NCI-H2196 (cell line): Measurements from ENCODE around the gene FGF6.
A peak's percentile ranks its signal among the peaks of the same experiment; 100 is the strongest.

Experiments used
- DNase-seq: peaks from one replicate; lab custom pipeline; 2025; ENCODE audit not compliant: unreplicated experiment; lab: John Stamatoyannopoulos, UW

FGF6 gene

DNA sequence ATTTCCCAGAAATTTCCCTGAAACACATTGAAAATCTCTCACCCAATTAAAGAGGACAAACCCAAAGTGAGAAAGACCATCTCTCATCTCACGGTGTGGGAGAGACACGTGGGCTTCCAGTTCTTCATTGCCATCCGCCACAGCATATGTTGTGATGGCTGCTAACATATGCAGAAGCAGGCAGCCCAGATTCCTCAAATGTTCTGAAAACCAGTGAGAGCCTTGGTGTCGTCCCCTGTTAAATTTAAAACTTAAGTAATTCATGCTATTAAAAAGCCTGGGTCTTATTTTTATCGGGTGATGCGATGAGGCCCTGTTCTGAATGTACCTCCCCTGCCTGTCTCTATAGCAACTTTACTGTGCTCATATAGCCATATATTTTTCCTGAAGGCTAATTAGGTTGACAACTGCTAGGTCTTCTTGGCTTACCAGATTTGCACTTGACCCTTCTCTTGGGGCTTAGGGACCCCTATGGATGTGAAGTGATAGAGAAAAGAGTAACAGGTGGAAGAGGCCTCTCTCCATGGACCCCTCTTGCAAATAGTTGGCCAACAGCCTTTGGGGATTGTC, 2.8 kb upstream of the FGF6 start:
- DNase-seq, result no peak

DNA sequence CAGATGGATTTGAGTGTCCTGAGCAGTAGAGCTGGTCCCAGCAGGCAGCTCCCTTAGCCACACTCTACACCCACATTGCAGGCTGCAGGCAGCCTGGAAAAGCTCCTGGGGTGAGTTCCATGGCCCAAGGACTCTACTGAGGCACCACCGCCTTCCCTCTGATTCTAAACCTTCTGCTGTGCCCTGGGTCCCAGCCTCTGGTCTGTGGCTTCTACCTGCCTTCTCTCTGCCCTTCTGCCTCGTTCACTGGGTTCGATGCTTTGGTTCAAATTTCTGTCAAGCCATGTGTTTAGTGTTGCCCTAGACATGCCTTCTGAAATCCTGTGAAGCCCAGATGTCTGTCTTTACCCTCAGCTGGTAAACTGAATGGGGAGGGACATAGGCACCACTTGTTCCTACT, 1.5 kb upstream of the FGF6 start:
- no peak for DNase-seq

GRCh38 chr12:4446335-4446734, 720 bp upstream of the FGF6 start:
- DNase-seq, result no peak

GRCh38 chr12:4444031-4444430, 1.6 kb downstream of the FGF6 start:
- DNase-seq, result no peak

DNA sequence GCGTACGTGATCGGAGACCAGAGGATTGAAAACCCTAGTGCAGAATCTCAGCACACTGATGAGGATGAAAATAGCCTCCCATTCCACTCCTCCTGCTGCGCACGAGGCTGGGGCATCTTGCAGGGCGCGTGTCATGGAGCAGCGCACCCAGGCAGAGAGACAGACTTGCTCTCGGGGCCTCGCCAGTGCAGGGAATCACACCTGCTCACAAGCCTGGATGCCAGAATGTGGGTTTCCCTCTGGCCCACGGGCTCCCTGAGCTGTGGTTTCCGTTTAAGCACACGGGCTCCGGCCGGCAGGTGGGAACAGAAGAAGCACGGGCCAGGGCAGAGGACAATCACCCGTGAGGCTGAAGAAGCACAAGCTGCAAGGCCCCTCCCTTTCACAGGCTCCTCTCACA, 2.0 kb downstream of the FGF6 start:
- no peak for DNase-seq

DNA sequence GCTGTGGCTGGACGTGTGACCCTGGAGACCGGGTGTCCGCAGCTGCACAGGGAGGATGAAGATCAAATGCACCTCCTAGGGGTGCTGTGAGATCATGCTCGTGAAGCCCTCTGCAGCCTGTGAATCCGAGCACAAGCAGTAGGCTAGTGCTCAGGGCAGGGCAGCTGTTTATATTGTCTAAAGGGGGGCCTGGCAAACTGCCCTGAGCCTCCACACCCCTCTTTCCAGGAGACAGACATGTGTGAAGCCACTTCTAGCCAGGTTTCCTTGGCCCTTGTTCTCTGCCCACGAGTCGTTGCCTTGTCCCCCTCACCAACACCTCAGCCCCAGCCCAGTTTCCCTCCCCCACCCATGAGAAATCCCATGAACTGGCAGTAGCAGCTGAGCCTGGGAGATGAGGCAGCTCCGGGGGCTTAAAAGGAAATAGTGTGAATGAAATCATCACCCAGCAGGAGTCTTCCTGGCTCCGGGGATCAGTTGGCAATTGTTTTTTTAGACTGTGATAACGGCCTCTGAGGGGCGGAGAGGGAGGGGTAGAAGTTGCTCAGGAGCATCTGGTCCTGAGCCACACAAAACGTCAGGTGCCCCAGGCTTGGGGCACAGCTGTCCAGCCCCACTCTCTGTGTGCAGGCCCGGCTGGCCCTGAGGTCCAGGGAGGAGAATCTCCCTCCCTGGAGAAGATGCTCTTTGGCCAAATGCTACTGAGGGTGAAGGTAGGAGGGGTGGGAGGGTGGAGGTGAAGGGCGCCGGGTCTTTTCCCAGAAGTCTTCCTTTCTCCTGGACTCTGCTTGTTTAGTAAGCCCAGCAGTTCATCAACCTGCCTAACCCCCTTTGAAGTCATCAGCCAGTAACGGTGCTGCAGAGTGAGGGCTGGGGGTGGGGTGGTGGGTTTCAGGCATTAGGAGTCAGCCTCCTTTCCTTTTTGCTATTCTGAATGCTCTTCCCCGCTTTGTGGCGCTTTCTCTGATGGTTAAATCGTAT, 4.0 kb downstream of the FGF6 start:
- peak; percentile 2 for DNase-seq

DNA sequence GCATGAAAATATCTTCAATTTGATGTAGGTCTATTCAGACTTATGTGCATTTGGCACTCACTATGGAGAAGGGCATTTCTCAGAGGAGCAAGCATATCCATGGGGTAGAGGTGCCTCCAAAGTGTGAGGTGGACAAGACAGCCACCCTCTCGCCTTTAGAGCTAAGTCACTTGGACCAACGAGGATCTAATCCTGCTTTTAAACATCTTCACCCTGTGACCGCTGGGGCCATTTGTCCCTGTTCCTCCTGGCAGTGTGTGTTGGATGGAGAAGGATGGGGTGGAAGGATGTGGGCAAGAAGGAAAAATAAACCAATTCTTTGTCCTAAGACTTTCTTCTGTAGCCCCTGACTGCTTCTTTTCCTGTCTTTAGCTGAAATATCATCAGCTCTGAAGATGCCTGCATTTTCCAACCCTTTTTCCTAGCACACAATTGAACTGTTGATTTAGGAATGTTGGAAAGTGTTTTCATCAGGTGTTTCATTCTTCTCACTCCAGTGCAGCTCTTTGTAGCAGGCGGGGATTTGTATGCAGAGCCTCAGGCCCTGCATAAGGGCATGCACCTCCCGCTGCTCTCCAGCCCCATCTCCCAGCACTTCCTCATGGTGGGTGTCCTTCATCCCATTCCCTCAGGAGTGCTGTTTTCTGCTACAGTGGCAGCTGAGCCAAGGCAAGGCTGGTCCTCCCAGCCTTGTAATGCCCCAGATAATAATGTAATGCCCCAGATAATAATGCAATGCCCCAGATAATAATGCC, 5.3 kb downstream of the FGF6 start:
- DNase-seq, result no peak

GRCh38 chr12:4439736-4440135, 5.9 kb downstream of the FGF6 start:
- DNase-seq, result no peak

DNA sequence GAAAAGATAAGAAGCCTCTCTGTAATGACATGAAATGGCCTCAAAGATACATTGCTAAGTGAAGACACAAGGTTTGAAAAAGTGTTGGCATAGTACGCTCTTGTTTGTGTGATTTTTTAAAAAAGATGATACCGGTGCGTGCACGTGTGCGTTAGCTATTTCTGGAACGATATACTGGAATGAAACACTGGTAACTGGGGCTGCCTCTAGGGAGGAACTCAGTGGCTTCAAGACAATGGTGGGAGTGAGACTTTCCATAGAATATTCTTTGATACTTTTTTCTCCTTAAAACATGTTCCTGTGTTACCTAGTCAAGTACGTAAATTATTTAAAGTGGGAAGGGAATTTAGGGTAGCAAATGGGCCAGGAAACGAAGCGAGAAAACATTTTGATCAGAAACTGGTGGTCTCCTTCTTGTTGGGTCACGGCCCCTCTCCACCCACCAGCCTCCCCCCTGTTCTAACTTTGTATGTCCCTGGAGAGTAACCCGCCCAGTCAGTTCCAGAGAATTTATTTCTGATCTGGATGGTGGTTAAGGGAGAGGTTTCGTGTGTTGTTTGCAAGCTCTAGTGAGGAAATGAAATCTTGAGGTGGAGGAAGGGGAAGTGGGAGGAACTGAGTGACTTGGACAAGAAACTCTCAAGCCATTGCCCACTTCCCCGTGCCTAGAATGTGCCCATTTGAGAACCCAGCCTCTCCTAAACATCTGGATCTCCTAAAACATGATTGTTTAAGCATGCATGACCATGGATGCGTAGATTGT, 6.6 kb downstream of the FGF6 start:
- no peak for DNase-seq

DNA sequence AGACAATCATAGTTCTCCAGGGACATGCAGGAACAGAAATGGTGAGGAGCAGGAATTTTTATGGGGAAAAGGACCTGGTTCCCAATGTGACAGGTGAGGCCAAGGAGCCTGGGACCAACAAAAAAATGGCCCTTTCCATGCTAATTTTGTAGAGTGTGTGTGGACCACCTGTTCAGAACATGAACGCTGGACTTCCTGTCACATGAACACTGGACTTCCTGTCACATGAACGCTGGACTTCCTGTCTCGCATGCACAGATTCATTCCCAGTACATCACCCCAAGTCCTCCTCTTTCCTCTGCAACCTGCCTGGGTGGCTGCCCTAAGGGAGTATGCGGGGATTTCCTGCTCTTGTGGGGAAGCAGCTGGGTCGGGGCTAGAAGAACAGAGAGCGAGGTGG, 10.1 kb downstream of the FGF6 start:
- no peak for DNase-seq

- DNase-seq, result no peak
Observed at GRCh38 chr12:4434706-4435425, 10.7 kb downstream of the FGF6 start.

DNA sequence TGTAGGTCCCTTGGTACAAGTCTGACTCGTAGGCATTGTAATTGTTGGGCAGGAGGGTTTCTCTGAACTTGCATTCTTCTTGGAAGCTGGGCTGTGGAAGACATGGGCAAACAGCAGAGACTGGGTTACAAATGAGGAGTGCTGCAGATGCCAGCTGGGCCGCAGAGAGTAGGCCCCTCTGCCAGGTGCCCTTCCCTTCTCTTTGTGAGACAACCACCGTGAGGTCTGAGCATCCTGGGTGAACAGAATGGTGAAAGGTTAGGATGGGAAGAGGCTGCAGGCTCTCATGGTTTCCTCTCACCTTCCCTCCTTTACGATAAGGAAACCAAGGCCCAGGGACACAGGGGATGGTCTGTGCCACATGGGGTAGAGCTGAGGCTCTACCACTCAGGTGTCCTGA, 11.3 kb downstream of the FGF6 start:
- DNase-seq, result no peak

DNA sequence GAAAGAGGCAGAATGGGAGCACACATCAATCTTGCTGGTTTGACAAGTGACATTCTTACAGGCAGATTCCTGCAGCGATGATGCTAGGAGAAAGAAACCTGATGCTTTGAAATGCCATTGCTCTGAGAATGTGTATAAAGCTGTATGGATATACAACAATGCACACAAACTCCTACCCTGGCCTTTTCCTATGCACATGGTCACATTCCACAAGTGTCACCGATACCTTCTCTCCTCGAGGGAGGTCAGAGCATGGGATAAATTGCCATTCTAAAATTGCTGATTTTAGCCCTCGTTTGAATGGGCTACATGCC, 11.9 kb downstream of the FGF6 start:
- DNase-seq, result no peak

DNA sequence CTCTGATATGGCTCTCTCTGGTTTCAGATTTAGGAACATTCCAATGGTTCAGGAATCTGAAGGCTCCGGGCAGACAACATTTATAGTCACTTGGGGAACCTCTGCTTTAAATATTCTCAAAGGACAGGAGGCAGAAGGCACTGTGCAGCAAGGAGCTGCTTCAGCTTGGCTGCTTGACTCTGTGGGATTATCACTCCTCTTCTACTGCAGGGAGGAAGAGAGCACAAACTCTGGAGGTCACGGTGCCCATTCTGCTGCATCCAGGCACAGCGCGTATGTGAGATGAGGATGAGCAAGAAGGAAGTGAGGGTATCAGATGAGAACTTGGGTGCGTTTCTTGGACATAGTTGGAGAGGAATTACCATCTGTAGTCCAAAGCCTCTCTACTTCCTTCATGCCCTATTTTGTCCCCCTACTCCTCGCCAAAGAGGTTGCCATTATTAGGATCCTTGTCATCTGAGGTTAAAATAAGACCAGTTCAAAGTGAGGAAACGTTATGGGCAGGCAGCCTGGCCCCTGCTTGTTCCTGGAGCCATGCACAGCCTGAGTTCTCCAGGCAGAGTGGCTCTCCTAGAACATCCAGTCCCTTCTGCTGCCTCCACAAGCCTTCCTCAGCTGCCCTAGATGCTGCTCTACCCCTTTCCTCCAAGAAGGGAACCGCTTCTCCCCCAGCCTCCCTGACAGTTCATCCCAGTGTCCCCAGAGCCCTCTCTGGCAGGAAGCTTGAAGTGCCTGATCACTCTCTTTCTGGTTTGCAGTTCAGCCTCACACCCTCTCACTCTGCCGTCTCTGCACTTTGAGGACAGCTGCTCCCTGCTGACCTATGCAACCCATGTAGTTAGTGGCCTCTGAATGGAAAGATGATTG, 12.5 kb downstream of the FGF6 start:
- DNase-seq, result no peak

- DNase-seq, result no peak
Observed at GRCh38 chr12:4431866-4432265, 13.7 kb downstream of the FGF6 start.

DNA sequence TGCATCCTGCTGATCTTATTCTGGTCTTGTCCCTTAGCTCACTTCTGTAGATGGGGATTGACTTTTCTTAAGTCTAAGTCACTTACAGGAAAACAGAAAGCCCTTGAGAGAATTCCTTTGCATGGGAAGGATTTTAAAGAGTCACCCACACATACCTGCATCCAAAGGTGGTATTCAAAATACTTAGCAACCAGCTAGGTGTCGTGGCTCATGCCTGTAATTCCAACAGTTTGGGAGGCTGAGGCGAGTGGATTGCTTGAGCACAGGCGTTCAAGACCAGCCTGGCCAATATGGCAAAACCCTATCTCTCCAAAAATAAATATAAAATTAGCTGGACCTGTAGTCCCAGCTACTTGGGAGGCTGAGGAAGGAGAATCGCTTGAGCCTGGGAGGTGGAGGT, 14.2 kb downstream of the FGF6 start:
- DNase-seq, result no peak

GRCh38 chr12:4424422-4424821, 21.2 kb downstream of the FGF6 start:
- no peak for DNase-seq

GRCh38 chr12:4423528-4424195, 22.0 kb downstream of the FGF6 start:
- DNase-seq, result no peak

- DNase-seq, result no peak
Observed at GRCh38 chr12:4422985-4423384, 22.6 kb downstream of the FGF6 start.
